Measurements from ENCODE around the gene LRMDA.
"Not testable (repeated sequence)": the region's sequence is repeated elsewhere in the genome, so short reads cannot be mapped to it uniquely, and the experiment has no call there.

The LRMDA gene

GRCh38 chr10:76550806-76551205, 1119.4 kb downstream of the LRMDA start:
- peak; percentile 29 for DNase-seq

- no peak for DNase-seq
These were observed 1120.9 kb downstream of the LRMDA start for GRCh38 chr10:76552091-76552873.

DNA sequence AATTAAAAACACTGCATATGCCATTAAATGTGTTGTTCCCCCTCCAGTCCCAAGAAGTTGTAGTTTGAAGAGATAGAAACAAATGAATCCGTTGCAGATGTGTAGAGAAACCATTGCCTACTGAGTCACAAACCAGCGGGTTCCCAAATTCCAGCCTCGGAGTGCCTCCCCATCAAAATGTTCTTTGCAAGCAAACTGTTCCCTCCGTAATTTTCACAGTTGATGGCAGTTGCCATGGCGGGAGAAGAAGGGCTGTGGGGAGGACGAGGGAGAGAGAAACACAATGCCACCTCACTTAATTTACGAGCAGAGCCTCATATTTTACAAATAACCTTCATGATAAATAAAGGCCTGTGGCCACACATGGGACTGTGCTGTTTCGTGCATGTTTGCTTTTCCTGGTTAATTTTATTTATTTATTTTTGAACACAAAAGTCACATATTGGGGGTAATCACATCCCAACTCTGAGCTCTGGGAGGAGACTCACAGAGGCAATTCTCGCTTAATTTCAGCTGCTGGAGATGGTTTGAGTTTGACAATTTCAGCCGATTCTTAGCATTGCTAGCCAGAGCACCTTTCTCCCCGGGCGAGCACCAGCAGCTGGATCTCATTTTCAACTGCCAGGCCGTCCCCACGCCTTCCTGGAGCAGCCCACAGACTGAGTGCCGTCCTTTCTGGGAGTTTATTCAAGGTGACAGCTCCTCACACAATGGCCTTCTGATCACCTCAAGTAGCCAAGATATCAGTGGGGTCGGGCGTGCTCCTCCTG, 1122.0 kb downstream of the LRMDA start:
- DNase-seq: no peak

DNA sequence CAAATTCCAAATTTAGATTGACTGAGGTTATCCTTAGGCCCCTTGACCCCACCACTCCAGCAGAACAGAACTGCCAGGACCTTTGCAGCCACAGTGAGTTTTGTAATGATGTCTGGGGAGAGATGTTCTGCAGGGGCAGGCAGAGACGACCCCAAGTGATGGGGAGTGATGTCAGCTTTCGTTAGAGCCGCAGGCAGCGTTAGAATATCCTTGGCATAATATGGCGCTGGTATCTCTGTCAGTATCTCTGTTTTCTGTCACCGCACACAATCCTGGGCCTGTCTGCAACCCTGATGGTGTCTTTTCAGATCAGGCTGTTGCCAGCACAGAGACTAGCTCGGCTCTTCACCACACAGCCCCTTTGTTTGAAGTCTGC, 1122.6 kb downstream of the LRMDA start:
- DNase-seq: no peak

- DNase-seq: no peak
These were observed 1123.1 kb downstream of the LRMDA start for GRCh38 chr10:76554478-76554877.

- DNase-seq: no peak
These were observed 1123.7 kb downstream of the LRMDA start for GRCh38 chr10:76555067-76555670.

GRCh38 chr10:76557366-76557765, 1125.9 kb downstream of the LRMDA start:
- DNase-seq: no peak

DNA sequence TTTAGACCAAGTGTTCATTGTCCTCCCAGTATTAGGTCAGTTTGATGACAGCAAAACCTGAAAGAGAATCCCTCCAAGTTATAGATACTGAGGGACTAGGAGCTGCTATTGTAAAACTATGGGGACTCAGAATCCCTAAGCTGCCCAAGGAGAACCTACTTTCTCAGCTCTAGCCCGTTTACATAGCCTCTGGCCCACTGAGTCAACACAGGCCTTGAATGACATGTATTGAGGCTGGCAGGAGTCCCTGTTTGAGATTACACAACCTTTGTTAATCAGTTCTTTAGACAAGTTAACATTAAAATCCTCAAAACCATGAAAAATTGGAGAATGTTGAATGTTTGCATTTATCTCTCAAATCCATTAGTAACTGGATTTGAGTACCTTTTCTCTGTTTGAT, 1127.2 kb downstream of the LRMDA start:
- DNase-seq: no peak

- no peak for DNase-seq
These were observed 1127.8 kb downstream of the LRMDA start for GRCh38 chr10:76558996-76559891.

DNA sequence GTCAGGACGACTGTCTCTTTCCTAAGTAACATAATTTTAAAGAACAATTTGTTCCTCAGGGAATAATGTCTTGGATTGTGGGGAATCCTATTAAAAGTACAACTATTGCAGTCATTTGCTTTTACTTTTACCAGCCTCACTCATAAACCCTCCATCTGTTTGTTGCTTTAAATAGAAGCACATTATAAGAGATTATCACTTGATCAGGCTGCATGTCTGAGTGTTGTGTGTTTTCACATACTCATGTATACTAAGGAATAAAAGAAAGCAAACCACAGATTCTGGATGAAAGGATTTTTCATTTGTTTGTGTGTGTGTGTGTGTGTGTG, 1128.4 kb downstream of the LRMDA start:
- no peak for DNase-seq

- DNase-seq: no peak
These were observed 1128.9 kb downstream of the LRMDA start for GRCh38 chr10:76560338-76560737.

GRCh38 chr10:76563286-76563685, 1131.9 kb downstream of the LRMDA start:
- DNase-seq: no peak

DNA sequence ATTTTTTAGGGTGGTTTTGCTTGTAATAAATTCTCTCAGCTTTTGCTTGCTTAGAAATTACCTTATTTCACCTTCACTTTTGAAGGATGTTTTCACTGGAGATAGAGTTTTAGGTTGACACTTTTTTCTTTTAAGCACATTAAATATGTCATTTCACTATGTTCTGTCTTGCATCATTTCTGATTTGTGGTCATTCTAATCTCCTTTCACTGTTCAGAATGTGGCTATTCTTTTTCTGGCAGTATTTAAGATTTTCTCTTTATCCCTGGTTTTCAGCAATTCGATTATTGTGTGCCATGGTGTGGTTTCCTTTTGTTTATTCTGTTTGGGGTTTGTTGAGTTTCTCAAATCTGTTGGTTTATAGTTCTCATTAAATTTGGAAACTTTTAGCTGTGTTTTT, 1140.6 kb downstream of the LRMDA start:
- no peak for DNase-seq

- no peak for DNase-seq
These were observed 1145.0 kb downstream of the LRMDA start for GRCh38 chr10:76576276-76576962.

- no peak for DNase-seq
These were observed 1146.0 kb downstream of the LRMDA start for GRCh38 chr10:76577455-76577854.

DNA sequence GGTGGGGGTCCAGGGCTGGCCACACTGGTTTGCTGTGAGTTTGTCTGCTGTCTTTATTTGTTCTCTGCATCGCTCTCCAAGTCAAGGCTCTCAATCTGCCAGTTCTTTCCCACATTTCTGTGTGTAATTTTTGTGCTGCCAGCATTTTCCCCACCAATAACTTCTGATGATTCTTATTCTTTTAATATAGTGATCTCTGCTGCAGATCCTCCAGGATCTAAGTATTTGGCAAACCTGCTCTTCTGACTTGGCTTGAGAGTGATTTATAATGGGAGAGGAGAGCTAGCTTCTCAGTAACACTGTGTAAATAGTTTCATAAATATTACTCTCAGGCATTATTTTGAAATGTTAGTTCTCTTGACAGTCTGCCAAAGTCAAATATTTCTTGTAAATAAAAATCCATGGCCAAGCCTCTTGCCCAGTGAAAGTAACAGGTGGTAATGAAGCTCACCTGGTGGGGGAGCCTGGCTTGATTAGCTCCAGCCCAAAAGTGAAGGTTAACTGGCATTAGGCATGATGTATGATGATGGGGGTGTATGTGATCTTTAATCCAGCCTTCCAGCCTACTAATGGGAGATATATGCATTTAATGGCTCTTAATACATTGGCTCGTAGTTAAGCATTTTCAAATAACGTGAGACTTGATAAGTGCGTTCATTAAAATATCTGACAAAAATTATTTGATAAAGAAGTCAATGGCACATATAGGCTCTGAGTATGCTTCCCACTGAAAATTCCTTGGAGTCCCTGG, 1150.3 kb downstream of the LRMDA start:
- DNase-seq: no peak

GRCh38 chr10:76582531-76582930, 1151.1 kb downstream of the LRMDA start:
- DNase-seq: no peak

DNA sequence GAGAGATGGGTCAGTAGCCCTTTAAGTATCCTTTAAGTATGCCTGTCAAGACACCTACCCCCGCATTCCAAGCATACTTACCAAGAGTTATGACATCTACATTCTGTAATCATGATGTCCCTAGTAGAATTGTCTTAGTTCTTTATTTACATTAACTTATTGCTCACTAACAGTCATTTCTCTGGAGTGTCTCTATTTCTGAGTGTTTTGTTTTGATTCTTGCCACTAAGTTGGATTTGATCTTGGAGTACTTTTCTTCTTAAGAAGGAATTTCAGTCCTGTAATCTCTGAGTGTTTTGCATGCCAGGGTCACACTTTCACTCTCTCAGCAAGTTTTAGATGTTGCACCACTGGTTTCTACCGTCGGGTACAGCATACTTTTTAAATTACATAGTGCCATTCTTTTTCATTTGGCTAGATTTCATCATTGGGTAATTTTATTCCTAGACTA, 1152.3 kb downstream of the LRMDA start:
- DNase-seq: no peak

DNA sequence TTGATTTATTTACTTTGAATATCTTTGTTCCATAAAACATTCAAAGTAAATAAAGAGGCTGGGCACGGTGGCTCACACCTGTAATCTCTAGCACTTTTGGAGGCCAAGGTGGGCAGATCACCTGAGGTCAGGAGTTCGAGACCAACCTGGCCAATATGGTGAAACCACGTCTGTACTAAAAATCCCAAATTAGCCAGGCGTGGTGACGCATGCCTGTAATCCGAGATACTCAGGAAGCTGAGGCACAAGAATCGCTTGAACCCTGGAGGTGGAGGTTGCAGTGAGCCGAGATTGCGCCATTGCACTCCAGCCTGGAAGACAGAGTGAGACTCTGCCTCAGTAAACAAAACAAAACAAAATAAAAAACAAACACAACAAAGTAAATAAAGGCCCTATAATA, 1153.0 kb downstream of the LRMDA start:
- not testable (repeated sequence) for DNase-seq

Measured in suppressor macrophage treated with lipopolysaccharide for 4 hours (primary cell).